HG03521 (cell line): ENCODE results near the gene SLC34A3.
A peak's percentile ranks its signal among the peaks of the same experiment; 100 is the strongest.

Source experiments
- ATAC-seq: cut with Tn5 transposase; IDR thresholded peaks from one replicate; pipeline ENCODE4 v1.9.1; 2021; ENCODE audit warnings: mild to moderate bottlenecking, moderate library complexity; ENCODE audit not compliant: unreplicated experiment

SLC34A3 gene

GRCh38 chr9:137217276-137218211 is 13.2 kb upstream of the SLC34A3 start:
- ATAC-seq: no peak

- ATAC-seq: no peak
Measured at GRCh38 chr9:137218212-137218753, 12.4 kb upstream of the SLC34A3 start.

- no peak for ATAC-seq
Measured at GRCh38 chr9:137218754-137219271, 11.9 kb upstream of the SLC34A3 start.

GRCh38 chr9:137219757-137220316 is 10.9 kb upstream of the SLC34A3 start:
- ATAC-seq: no peak

GRCh38 chr9:137220317-137221094 is 10.2 kb upstream of the SLC34A3 start:
- ATAC-seq: no peak

- ATAC-seq: no peak
Measured at GRCh38 chr9:137221095-137221505, 9.6 kb upstream of the SLC34A3 start.

- no peak for ATAC-seq
Measured at GRCh38 chr9:137221506-137222111, 9.1 kb upstream of the SLC34A3 start.

- ATAC-seq: no peak
Measured at GRCh38 chr9:137222190-137223077, 8.3 kb upstream of the SLC34A3 start, which contains the start of gene RNF208. RNF208 (minus strand) TSS chr9:137222240; CDS start chr9:137221212, 1,028 bp downstream.

GRCh38 chr9:137223078-137223970 is 7.4 kb upstream of the SLC34A3 start:
- peak; percentile 82 for ATAC-seq

GRCh38 chr9:137224830-137225694 is 5.6 kb upstream of the SLC34A3 start, which contains the start of gene CYSRT1:
CYSRT1 (plus strand) TSS chr9:137225174; CDS start chr9:137225622, 448 bp downstream.
- ATAC-seq: no peak

GRCh38 chr9:137225699-137226331 is 4.9 kb upstream of the SLC34A3 start:
- ATAC-seq: no peak

GRCh38 chr9:137226338-137227053 is 4.2 kb upstream of the SLC34A3 start:
- no peak for ATAC-seq

GRCh38 chr9:137227054-137227852 is 3.4 kb upstream of the SLC34A3 start, which contains the start of gene RNF224:
RNF224 (plus strand) TSS chr9:137227502; CDS start chr9:137228336, 834 bp downstream.
- no peak for ATAC-seq

GRCh38 chr9:137227853-137228505 is 2.7 kb upstream of the SLC34A3 start:
- ATAC-seq: no peak

GRCh38 chr9:137228506-137228967 is 2.2 kb upstream of the SLC34A3 start:
- ATAC-seq: no peak
